ENCODE measurements around the gene SUGP1.

DNA sequence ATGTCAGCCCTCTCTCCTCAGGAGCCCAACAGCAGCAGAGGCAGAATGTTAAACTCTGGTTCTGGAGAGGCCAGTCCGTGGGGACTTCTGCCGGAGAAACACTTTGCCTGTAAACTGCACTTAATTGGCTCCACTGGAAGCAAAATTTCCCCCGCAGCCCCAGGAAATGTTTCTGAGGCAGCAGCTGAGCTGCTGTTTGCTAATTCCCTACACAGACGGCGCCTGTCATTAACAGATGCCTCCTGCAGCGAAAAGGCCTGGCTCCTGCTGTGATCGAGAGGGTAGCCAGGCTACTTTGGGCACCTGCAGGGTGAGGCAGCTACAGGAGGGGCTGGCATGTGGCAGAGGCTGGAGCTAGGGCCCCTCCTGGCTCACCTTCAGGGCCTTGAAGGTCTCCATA, 42.0 kb downstream of the SUGP1 start:
- TF ChIP-seq, protein P1, sequence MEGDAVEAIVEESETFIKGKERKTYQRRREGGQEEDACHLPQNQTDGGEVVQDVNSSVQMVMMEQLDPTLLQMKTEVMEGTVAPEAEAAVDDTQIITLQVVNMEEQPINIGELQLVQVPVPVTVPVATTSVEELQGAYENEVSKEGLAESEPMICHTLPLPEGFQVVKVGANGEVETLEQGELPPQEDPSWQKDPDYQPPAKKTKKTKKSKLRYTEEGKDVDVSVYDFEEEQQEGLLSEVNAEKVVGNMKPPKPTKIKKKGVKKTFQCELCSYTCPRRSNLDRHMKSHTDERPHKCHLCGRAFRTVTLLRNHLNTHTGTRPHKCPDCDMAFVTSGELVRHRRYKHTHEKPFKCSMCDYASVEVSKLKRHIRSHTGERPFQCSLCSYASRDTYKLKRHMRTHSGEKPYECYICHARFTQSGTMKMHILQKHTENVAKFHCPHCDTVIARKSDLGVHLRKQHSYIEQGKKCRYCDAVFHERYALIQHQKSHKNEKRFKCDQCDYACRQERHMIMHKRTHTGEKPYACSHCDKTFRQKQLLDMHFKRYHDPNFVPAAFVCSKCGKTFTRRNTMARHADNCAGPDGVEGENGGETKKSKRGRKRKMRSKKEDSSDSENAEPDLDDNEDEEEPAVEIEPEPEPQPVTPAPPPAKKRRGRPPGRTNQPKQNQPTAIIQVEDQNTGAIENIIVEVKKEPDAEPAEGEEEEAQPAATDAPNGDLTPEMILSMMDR (conservative IDR thresholded peaks at IDR 0.05; ENCODE audit: low read depth, low read length), result no peak
- no peak for TF ChIP-seq EZH2 (IDR thresholded peaks at IDR 0.05; ENCODE audit: borderline replicate concordance, low read depth, low read length, poor library complexity, severe bottlenecking)
